Mesothelial cell of epicardium (in vitro differentiated cells): ENCODE measurements around the gene EPB41. TPM values are rescaled to one million over a fixed set of nuclear protein-coding genes. Genes with fewer than 3 reads are reported as not detected.
"Not testable (repeated sequence)": the region's sequence is repeated elsewhere in the genome, so short reads cannot be mapped to it uniquely, and the experiment has no call there.

Experiments
- DNase-seq, 2 experiments: peaks; one replicate each; pipeline ENCODE4 v3.0.0; 2021; ENCODE audit warnings: low spot score in 2 of 2; ENCODE audit not compliant: unreplicated experiment in 2 of 2
- H3K27ac Mint-ChIP-seq: 2 replicates; pipeline ENCODE4 v1.8.0; 2021; ENCODE audit warnings: mixed read lengths
- H3K27me3 Mint-ChIP-seq: 2 replicates; pipeline ENCODE4 v1.8.0; 2021; ENCODE audit warnings: low read depth, mixed read lengths
- H3K36me3 Mint-ChIP-seq: 2 replicates; pipeline ENCODE4 v1.8.0; 2021; ENCODE audit warnings: mixed read lengths
- H3K4me1 Mint-ChIP-seq: 2 replicates; pipeline ENCODE4 v1.8.0; 2021; ENCODE audit warnings: mixed read lengths
- H3K4me3 Mint-ChIP-seq: 2 replicates; pipeline ENCODE4 v1.8.0; 2021; ENCODE audit warnings: mild to moderate bottlenecking, moderate library complexity, mixed read lengths
- H3K9me3 Mint-ChIP-seq: 2 replicates; pipeline ENCODE4 v1.8.0; 2021; ENCODE audit warnings: mixed read lengths
- CTCF ChIP-seq: fragments of 200-600 bp; sonication (generic); IDR thresholded peaks from one replicate; pipeline ENCODE4 v1.5.0; 2021; ENCODE audit warnings: antibody characterized with exemption; ENCODE audit not compliant: unreplicated experiment
- total RNA-seq: library from RNA; stranded (reverse); gene quantifications from 3 replicates; pipeline ENCODE4 v1.2.1, GENCODE V29; 2021

The EPB41 gene
- total RNA-seq, 1 donor from 2014 or later, result 61.5 TPM

- no peak for TF ChIP-seq CTCF
- no peak for DNase-seq
- no peak overlapping the region for H3K27ac Mint-ChIP-seq
- no peaks in the 10 kb centered on the region for H3K9me3 Mint-ChIP-seq
- H3K4me1 Mint-ChIP-seq, result peaks cover 18% of the 10 kb centered on the region
- no peaks in the 10 kb centered on the region for H3K36me3 Mint-ChIP-seq
- no peaks in the 10 kb centered on the region for H3K27me3 Mint-ChIP-seq
- H3K4me3 Mint-ChIP-seq, result no peak overlapping the region
Measured at GRCh38 chr1:29128739-29129138, 214.4 kb downstream of the EPB41 start.

GRCh38 chr1:29129916-29130315, 215.5 kb downstream of the EPB41 start:
- H3K4me3 Mint-ChIP-seq, result no peak overlapping the region
- no peak overlapping the region for H3K27ac Mint-ChIP-seq
- H3K4me1 Mint-ChIP-seq, result peaks cover 18% of the 10 kb centered on the region
- H3K27me3 Mint-ChIP-seq, result no peaks in the 10 kb centered on the region
- H3K9me3 Mint-ChIP-seq, result no peaks in the 10 kb centered on the region
- TF ChIP-seq CTCF, result no peak
- H3K36me3 Mint-ChIP-seq, result no peaks in the 10 kb centered on the region
- no peak for DNase-seq

GRCh38 chr1:29131056-29131455, 216.7 kb downstream of the EPB41 start:
- not testable (repeated sequence) for H3K4me1 Mint-ChIP-seq, H3K4me3 Mint-ChIP-seq, H3K27ac Mint-ChIP-seq, H3K27me3 Mint-ChIP-seq, H3K9me3 Mint-ChIP-seq, DNase-seq, H3K36me3 Mint-ChIP-seq

GRCh38 chr1:29133861-29134694, 219.7 kb downstream of the EPB41 start:
- Mint-ChIP-seq H3K27ac (no peak overlapping the region), H3K4me3 (no peak overlapping the region), H3K27me3 (no peaks in the 10 kb centered on the region), H3K4me1 (peaks cover 10% of the 10 kb centered on the region), H3K36me3 (no peaks in the 10 kb centered on the region), H3K9me3 (no peaks in the 10 kb centered on the region)
- DNase-seq, result no peak
- no peak for TF ChIP-seq CTCF

GRCh38 chr1:29134695-29135028, 220.3 kb downstream of the EPB41 start:
- Mint-ChIP-seq H3K27ac (no peak overlapping the region), H3K4me3 (no peak overlapping the region), H3K4me1 (peaks cover 10% of the 10 kb centered on the region), H3K36me3 (no peaks in the 10 kb centered on the region), H3K9me3 (no peaks in the 10 kb centered on the region), H3K27me3 (no peaks in the 10 kb centered on the region)
- DNase-seq, result no peak
- TF ChIP-seq CTCF, result no peak

GRCh38 chr1:29136391-29136915, 222.1 kb downstream of the EPB41 start:
- no peaks in the 10 kb centered on the region for H3K27me3 Mint-ChIP-seq
- no peaks in the 10 kb centered on the region for H3K9me3 Mint-ChIP-seq
- peak overlapping the region; percentile 39 for H3K27ac Mint-ChIP-seq
- TF ChIP-seq CTCF, result no peak
- peaks cover 10% of the 10 kb centered on the region for H3K4me1 Mint-ChIP-seq
- H3K4me3 Mint-ChIP-seq, result no peak overlapping the region
- no peak for DNase-seq
- H3K36me3 Mint-ChIP-seq, result no peaks in the 10 kb centered on the region
